Esophagus squamous epithelium (tissue), 5 donors: ENCODE measurements around the gene VEGFD. TPM values are rescaled to one million over a fixed set of nuclear protein-coding genes. Genes with fewer than 3 reads are reported as not detected.

Source experiments
- DNase-seq: peaks from one replicate; lab custom pipeline; 2025; lab: John Stamatoyannopoulos, UW
- H3K27ac ChIP-seq, 4 donors: fragments of 200-600 bp; sonication (generic); one replicate each; pipeline ENCODE4 v1.5.1; 2016 to 2019; ENCODE audit warnings: mild to moderate bottlenecking in 1 of 4
- H3K27me3 ChIP-seq, 4 donors: fragments of 200-600 bp; sonication (generic); 1 replicate in 3 of 4; 2 replicates in 1 of 4; pipeline versions ENCODE4 v1.5.1 to v1.6.0; 2017 to 2021; ENCODE audit warnings: antibody characterized with exemption in 1 of 4
- H3K36me3 ChIP-seq, 3 donors: fragments of 200-600 bp; sonication (generic); one replicate each; pipeline ENCODE4 v1.5.1; 2016 to 2019
- H3K4me1 ChIP-seq, 3 donors: fragments of 200-600 bp; sonication (generic); one replicate each; pipeline ENCODE4 v1.5.1; 2017 to 2019
- H3K4me3 ChIP-seq, 4 donors: fragments of 200-600 bp; sonication (generic); 1 replicate in 3 of 4; 2 replicates in 1 of 4; pipeline ENCODE4 v1.5.1; 2016 to 2019; ENCODE audit warnings: mild to moderate bottlenecking in 2 of 4, moderate library complexity in 1 of 4
- H3K9me3 ChIP-seq, 3 donors: fragments of 200-600 bp; sonication (generic); one replicate each; pipeline ENCODE4 v1.5.1; 2016 to 2019
- CTCF ChIP-seq, 6 experiments: fragments of 450-650 bp in 4 of 6; fragments of 200-600 bp in 2 of 6; sonication (generic) in 2 of 6; IDR thresholded peaks; one replicate each; pipeline ENCODE4 v1.5.1; 2016 to 2019; ENCODE audit warnings: antibody characterized with exemption in 6 of 6, mild to moderate bottlenecking in 4 of 6, moderate library complexity in 4 of 6
- POLR2A ChIP-seq, 4 donors: fragments of 450-650 bp; IDR thresholded peaks; one replicate each; pipeline ENCODE4 v1.6.1; 2017; ENCODE audit warnings: antibody characterized with exemption in 4 of 4, mild to moderate bottlenecking in 4 of 4, moderate library complexity in 3 of 4
- WGBS, 2 donors: methylation state at CpG; one replicate each; pipeline ENCODE4 v1.1.5; 2018; 5-methylcytosine and 5-hydroxymethylcytosine counted together
- intact Hi-C: fragments of 100-400 bp; cut with DNase I; formaldehyde crosslinking; loops from one replicate; pipeline ENCODE4 v1.15.0; 2022
- total RNA-seq, 4 donors: library from RNA; depleted of rRNA; stranded (reverse); fragments of >200 nt; gene quantifications; one replicate each; pipeline ENCODE4 v1.1.0, GENCODE V29; 2016
- donor health status: DM: yes; HTN: yes; CAD: no.

VEGFD gene
- total RNA-seq, 4 donors from 2014 or later, result 0.13 to 1.1 (median 0.48) TPM

- Histone ChIP-seq H3K4me3 (no peak overlapping the region), H3K9me3 (no peaks in the 10 kb centered on the region), H3K4me1 (no peaks in the 10 kb centered on the region), H3K36me3 (peaks cover 0 to 63% (median 0%) of the 10 kb centered on the region in 3 donors), H3K27ac (no peak overlapping the region), H3K27me3 (peaks cover 0 to 3% (median 0%) of the 10 kb centered on the region in 4 donors)
- intact Hi-C loops, result no loop called here
- no peak for TF ChIP-seq POLR2A (IDR thresholded peaks at IDR 0.05)
- no peak for TF ChIP-seq CTCF (IDR thresholded peaks at IDR 0.05)
- 57 to 88% methylated on average over 5 of the region's 5 CpGs for WGBS, 2 donors
- DNase-seq, result no peak
These were observed 61.7 kb downstream of the VEGFD start for GRCh38 chrX:15322472-15322871.

DNA sequence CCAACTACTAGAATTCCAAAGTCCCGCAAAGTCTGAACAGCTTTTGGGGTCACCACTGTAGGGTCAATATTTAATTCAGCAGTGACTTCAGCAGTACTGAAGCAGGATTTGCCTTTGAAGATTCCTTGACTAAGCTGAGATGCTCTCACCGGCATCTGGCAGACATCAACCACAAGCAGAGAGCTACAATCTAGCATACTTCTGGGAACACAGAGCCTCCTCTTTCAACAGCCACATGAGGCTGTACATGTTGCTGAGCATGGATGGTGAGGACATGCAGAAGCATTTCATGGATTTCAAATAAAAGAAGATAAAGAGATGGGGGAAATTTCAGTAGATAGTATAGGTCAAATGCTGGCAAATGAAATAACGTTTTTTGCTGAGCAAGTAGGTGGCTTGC lies 62.1 kb downstream of the VEGFD start:
- no peaks in the 10 kb centered on the region for H3K9me3 ChIP-seq
- intact Hi-C loops, result no loop called here
- H3K27ac ChIP-seq, result no peak overlapping the region
- DNase-seq, result no peak
- no peaks in the 10 kb centered on the region for H3K4me1 ChIP-seq
- H3K27me3 ChIP-seq, result peaks cover 0 to 3% (median 0%) of the 10 kb centered on the region in 4 donors
- H3K4me3 ChIP-seq, result no peak overlapping the region
- 68 to 82% methylated on average over 3 of the region's 3 CpGs for WGBS, 2 donors
- peaks cover 0 to 63% (median 0%) of the 10 kb centered on the region in 3 donors for H3K36me3 ChIP-seq
- TF ChIP-seq POLR2A (IDR thresholded peaks at IDR 0.05), result no peak

DNA sequence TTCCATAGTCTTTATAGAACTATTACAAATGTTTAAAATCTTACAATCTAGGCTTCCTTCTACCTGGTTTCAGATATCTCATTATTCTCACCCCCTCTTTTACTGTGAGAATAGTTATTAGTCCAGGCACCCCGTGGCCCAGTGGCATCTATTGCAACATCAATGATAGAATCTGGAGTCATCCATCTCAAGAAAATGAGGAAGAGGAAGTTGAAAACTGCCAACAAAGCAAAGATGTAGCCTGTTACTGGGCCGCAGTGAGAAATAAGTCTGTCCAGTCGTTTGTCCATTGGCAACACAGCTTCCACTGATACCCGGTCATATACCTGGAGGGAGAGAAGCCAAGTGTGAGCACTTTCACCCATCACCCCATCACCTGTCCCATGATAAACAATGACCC lies 62.8 kb downstream of the VEGFD start:
- Histone ChIP-seq H3K9me3 (no peaks in the 10 kb centered on the region), H3K36me3 (peaks cover 0 to 63% (median 0%) of the 10 kb centered on the region in 3 donors), H3K4me1 (no peaks in the 10 kb centered on the region), H3K4me3 (no peak overlapping the region), H3K27me3 (peaks cover 0 to 3% (median 0%) of the 10 kb centered on the region in 4 donors), H3K27ac (no peak overlapping the region)
- intact Hi-C loops, result no loop called here
- WGBS, 2 donors, result 68 to 69% methylated on average over 4 of the region's 4 CpGs
- DNase-seq, result no peak
- no peak for TF ChIP-seq CTCF (IDR thresholded peaks at IDR 0.05)
- no peak for TF ChIP-seq POLR2A (IDR thresholded peaks at IDR 0.05)

GRCh38 chrX:15320297-15320696 lies 63.9 kb downstream of the VEGFD start:
- TF ChIP-seq POLR2A (IDR thresholded peaks at IDR 0.05) (no peak), CTCF (IDR thresholded peaks at IDR 0.05) (no peak)
- Histone ChIP-seq H3K4me1 (no peaks in the 10 kb centered on the region), H3K27me3 (no peaks in the 10 kb centered on the region), H3K4me3 (no peak overlapping the region), H3K9me3 (no peaks in the 10 kb centered on the region), H3K27ac (no peak overlapping the region), H3K36me3 (peaks cover 0 to 53% (median 0%) of the 10 kb centered on the region in 3 donors)
- no peak for DNase-seq
- WGBS, 2 donors, result 64 to 80% methylated on average over 4 of the region's 4 CpGs
- intact Hi-C loops, result no loop called here

DNA sequence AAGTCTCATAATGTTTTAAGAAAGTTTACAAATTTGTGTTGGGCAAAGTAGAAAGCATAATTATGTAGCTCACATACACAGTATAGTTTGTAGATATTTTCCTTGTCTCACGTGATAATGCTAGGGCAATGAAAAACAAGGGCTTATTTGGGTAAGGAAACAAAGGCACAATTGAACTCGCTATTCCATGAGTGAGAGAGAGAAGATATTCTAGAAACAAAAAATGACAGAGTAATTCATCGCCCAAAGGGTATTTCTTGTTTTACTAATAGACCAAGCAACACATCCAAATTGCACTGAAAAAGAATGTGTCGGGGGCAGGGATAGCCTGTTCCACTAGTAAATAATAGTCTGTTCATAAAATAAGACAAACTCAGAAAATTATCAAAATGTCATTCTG lies 65.1 kb downstream of the VEGFD start:
- no peak for DNase-seq
- 81 to 95% methylated on average over 4 of the region's 4 CpGs for WGBS, 2 donors
- Histone ChIP-seq H3K36me3 (peaks cover 0 to 41% (median 0%) of the 10 kb centered on the region in 3 donors), H3K4me3 (no peak overlapping the region), H3K9me3 (no peaks in the 10 kb centered on the region), H3K27ac (no peak overlapping the region), H3K4me1 (no peaks in the 10 kb centered on the region), H3K27me3 (no peaks in the 10 kb centered on the region)
- intact Hi-C loops, result no loop called here
- no peak for TF ChIP-seq POLR2A (IDR thresholded peaks at IDR 0.05)
- TF ChIP-seq CTCF (IDR thresholded peaks at IDR 0.05), result no peak

- Histone ChIP-seq H3K27me3 (no peaks in the 10 kb centered on the region), H3K4me1 (no peaks in the 10 kb centered on the region), H3K27ac (no peak within 1 kb of the TSS), H3K36me3 (peaks cover 0 to 5% (median 0%) of the 10 kb centered on the region in 3 donors), H3K9me3 (no peaks in the 10 kb centered on the region), H3K4me3 (no peak within 1 kb of the TSS)
- 39 to 52% methylated on average over 3 of the region's 3 CpGs for WGBS, 2 donors
- intact Hi-C loops, result no loop called here
- no peak for DNase-seq
- TF ChIP-seq CTCF (IDR thresholded peaks at IDR 0.05), result no peak
- TF ChIP-seq POLR2A (IDR thresholded peaks at IDR 0.05), result no peak
These were observed 68.7 kb downstream of the VEGFD start, which contains the start of gene ASB11 for GRCh38 chrX:15315509-15315908. ASB11 (minus strand) TSS chrX:15315640; CDS start chrX:15315605, 35 bp downstream.
